ENCODE measurements around the gene OR4D11. TPM values are rescaled to one million over a fixed set of nuclear protein-coding genes. Genes with fewer than 3 reads are reported as not detected.

OR4D11 gene
- total RNA-seq, 1 experiment from 2014 or later, result not detected

- no peak overlapping the region for H4K91ac ChIP-seq (ENCODE audit: insufficient read length, low read depth, low read length)
- H3K23ac ChIP-seq (ENCODE audit: insufficient read length, low read depth, low read length), result no peak overlapping the region
- H3K79me1 ChIP-seq (ENCODE audit: insufficient read depth, low read depth, low read length, poor library complexity, severe bottlenecking), result no peaks in the 10 kb centered on the region
- no peak overlapping the region for H2AK5ac ChIP-seq (ENCODE audit: insufficient read length, low read length)
- no peaks in the 10 kb centered on the region for H3K9me3 ChIP-seq (ENCODE audit: control insufficient read depth, low read depth, low read length)
- no peak for DNase-seq
- peaks cover 0 to 3% of the 10 kb centered on the region in 2 experiments; a peak in 1 of 5 replicates for H3K9me3 Mint-ChIP-seq
- H3K27ac ChIP-seq (ENCODE audit: insufficient read length, low read depth, low read length), result no peak overlapping the region
- H3T11ph ChIP-seq (ENCODE audit: low read length), result no peak overlapping the region
- no peak overlapping the region for H3K4me2 ChIP-seq (ENCODE audit: insufficient read depth, insufficient read length, low read length)
- peaks cover 17 to 28% of the 10 kb centered on the region in 2 experiments for H3K4me1 Mint-ChIP-seq
- no peak overlapping the region for H3K14ac ChIP-seq (ENCODE audit: insufficient read depth, low read length)
- H3K27me3 ChIP-seq (ENCODE audit: insufficient read depth, low read length), result no peaks in the 10 kb centered on the region
- no peak overlapping the region for H2BK20ac ChIP-seq (ENCODE audit: low read depth, low read length, poor library complexity, severe bottlenecking)
- no peak overlapping the region for H3K27ac Mint-ChIP-seq
- H3K79me2 ChIP-seq (ENCODE audit: insufficient read depth, low read length), result no peaks in the 10 kb centered on the region
- H2BK12ac ChIP-seq (ENCODE audit: insufficient read length, low read depth, low read length), result no peak overlapping the region
- H3K56ac ChIP-seq (ENCODE audit: insufficient read length, low read depth, low read length), result no peak overlapping the region
- no CpG with 5 or more reads among the region's 2 CpGs for WGBS (ENCODE audit: extremely low coverage, insufficient read length, low lambda C conversion rate)
- H4K5ac ChIP-seq (ENCODE audit: insufficient read length, low read depth, low read length), result no peak overlapping the region
- H2BK120ac ChIP-seq (ENCODE audit: low read depth, low read length, poor library complexity, severe bottlenecking), result no peak overlapping the region
- no peak overlapping the region for H3K18ac ChIP-seq (ENCODE audit: insufficient read length, low read depth, low read length)
- H3K4me3 Mint-ChIP-seq, result no peak overlapping the region
- no peak overlapping the region for H2BK5ac ChIP-seq (ENCODE audit: insufficient read length, low read length)
- no peak overlapping the region for H2AFZ ChIP-seq (ENCODE audit: low read length)
- no peak overlapping the region for H2BK15ac ChIP-seq (ENCODE audit: low read depth, low read length)
- H3K23me2 ChIP-seq (ENCODE audit: insufficient read length, low read depth, low read length, poor library complexity, severe bottlenecking), result peaks cover 2% of the 10 kb centered on the region
- H4K8ac ChIP-seq (replicated peaks; ENCODE audit: insufficient read length, low read depth, low read length), result no peak overlapping the region
- peaks cover 3% of the 10 kb centered on the region; the same call in 1 of the 2 replicates for H3K27me3 Mint-ChIP-seq (ENCODE audit: low read depth)
- no peaks in the 10 kb centered on the region for H4K20me1 ChIP-seq (ENCODE audit: control insufficient read depth, insufficient read depth, insufficient read length)
- no peak overlapping the region for H3K9ac ChIP-seq (ENCODE audit: extremely low read depth, insufficient read length, low read length)
- peaks cover 7% of the 10 kb centered on the region; the same call in 1 of the 2 replicates for H3K4me1 ChIP-seq (ENCODE audit: insufficient read depth, low read length)
- TF ChIP-seq CTCF (conservative IDR thresholded peaks at IDR 0.05), result no peak
- H3K36me3 Mint-ChIP-seq (ENCODE audit: insufficient read depth in 1 of 3, low read depth in 3 of 3), result no peaks in the 10 kb centered on the region
- H3K4ac ChIP-seq (ENCODE audit: low read depth, low read length), result no peak overlapping the region
These were observed 29.2 kb downstream of the OR4D11 start for GRCh38 chr11:59532620-59533019.
